ENCODE results near the gene KCNC3. TPM values are rescaled to one million over a fixed set of nuclear protein-coding genes. Genes with fewer than 3 reads are reported as not detected.

Gene KCNC3
- total and polyA plus RNA-seq, 2 donors (not counting 3 experiments of a cell fraction or from before 2014, with no cell fraction given): 0.22 to 0.91 TPM

GRCh38 chr19:50277966-50278580, 51.1 kb downstream of the KCNC3 start:
- intact Hi-C loops (cut with micrococcal nuclease) (no loop called here), dilution Hi-C loops (cut with MboI; ENCODE audit: extremely low pct_ligation_motif_present, low sequenced_read_pairs) (no loop called here)
- H3K36me3 ChIP-seq (ENCODE audit: control insufficient read depth in 2 of 2, extremely low read depth in 1 of 2, insufficient read depth in 2 of 2, low read length in 2 of 2): no peaks in the 10 kb centered on the region
- H3K27ac ChIP-seq (ENCODE audit: insufficient read depth, low read depth, low read length): no peak overlapping the region
- DNase-seq (ENCODE audit: low read depth, low spot score): no peak
- H3K4me3 ChIP-seq (replicated peaks in 1 of 3; ENCODE audit: insufficient read depth in 1 of 3, low read depth in 1 of 3, low read length in 3 of 3): no peak overlapping the region
- no TSS peak for BruUV-seq (replicated peaks)
- no peak overlapping the region for H3K9ac ChIP-seq (replicated peaks; ENCODE audit: extremely low read depth, insufficient read depth, low read length)
- ChIA-PET POLR2A (no interaction called here), CTCF (interaction anchor here (1.2 kb wide), 1 partner anchor 51 kb away, joined by 3 read pairs; the partner anchor contains the start of gene KCNC3)
- FAIRE-seq: no peak
- no peaks in the 10 kb centered on the region for H4K20me1 ChIP-seq (replicated peaks; ENCODE audit: control insufficient read depth, extremely low read depth, insufficient read depth, low read length)
- H3K4me2 ChIP-seq (ENCODE audit: insufficient read depth, low read length): no peak overlapping the region
- no peaks in the 10 kb centered on the region for H3K9me3 ChIP-seq (replicated peaks; ENCODE audit: control insufficient read depth, insufficient read depth, low read length)
- H2AFZ ChIP-seq (ENCODE audit: low read depth, low read length): no peak overlapping the region
- no peaks in the 10 kb centered on the region for H3K9me1 ChIP-seq (replicated peaks; ENCODE audit: control insufficient read depth, extremely low read depth, insufficient read depth, low read length)
- TF ChIP-seq POLR2AphosphoS5 (IDR thresholded peaks at IDR 0.05; ENCODE audit: insufficient read depth, low read depth, low read length) (no peak), CTCF (IDR thresholded peaks at IDR 0.05; ENCODE audit: extremely low read depth in 1 of 2, insufficient read depth in 1 of 2, low read depth in 1 of 2, low read length in 2 of 2) (no peak), POLR2A (IDR thresholded peaks at IDR 0.05; ENCODE audit: low read depth, low read length) (no peak), MYC (IDR thresholded peaks at IDR 0.05; ENCODE audit: low read depth, low read length) (no peak), EZH2 (IDR thresholded peaks at IDR 0.05; ENCODE audit: borderline replicate concordance, low read depth, low read length, severe bottlenecking) (no peak), GATA2 (IDR thresholded peaks at IDR 0.05; ENCODE audit: insufficient read depth, insufficient read length, low read depth, low read length) (no peak), JUN (IDR thresholded peaks at IDR 0.05; ENCODE audit: borderline replicate concordance, insufficient read depth, insufficient read length, low read depth) (no peak), MAX (IDR thresholded peaks at IDR 0.05; ENCODE audit: insufficient read depth, insufficient read length) (no peak), FOS (IDR thresholded peaks at IDR 0.05; ENCODE audit: borderline replicate concordance, insufficient read depth, low read length) (no peak)
- no peaks in the 10 kb centered on the region for H3K27me3 ChIP-seq (ENCODE audit: control insufficient read depth in 2 of 2, insufficient read depth in 2 of 2, low read length in 2 of 2)
- H3K4me1 ChIP-seq (ENCODE audit: control insufficient read depth, extremely low read depth, insufficient read depth, low read length): no peaks in the 10 kb centered on the region
- H3K79me2 ChIP-seq (ENCODE audit: control insufficient read depth, insufficient read depth, low read length): no peaks in the 10 kb centered on the region

Measured in endothelial cell of umbilical vein (primary cell).